Testis (tissue), 3 donors: ENCODE data around the gene SIX3. TPM values are rescaled to one million over a fixed set of nuclear protein-coding genes. Genes with fewer than 3 reads are reported as not detected.

Experiments
- DNase-seq: peaks from one replicate; pipeline ENCODE4 v3.0.0-alpha.2; 2019
- H3K27ac ChIP-seq, 2 donors: fragments of 200-600 bp; sonication (generic); one replicate each; pipeline ENCODE4 v1.5.1; 2019
- H3K27me3 ChIP-seq: fragments of 200-600 bp; sonication (generic); one replicate; pipeline ENCODE4 v1.5.1; 2019
- H3K36me3 ChIP-seq: fragments of 200-600 bp; sonication (generic); one replicate; pipeline ENCODE4 v1.5.1; 2017; ENCODE audit warnings: low read depth; ENCODE audit errors: missing control alignments
- H3K4me1 ChIP-seq: fragments of 200-600 bp; sonication (generic); one replicate; pipeline ENCODE4 v1.5.1; 2019
- H3K4me3 ChIP-seq, 2 donors: fragments of 200-600 bp; sonication (generic); one replicate each; pipeline ENCODE4 v1.5.1; 2017 to 2019
- H3K9me3 ChIP-seq: fragments of 200-600 bp; sonication (generic); one replicate; pipeline ENCODE4 v1.5.1; 2017
- POLR2A ChIP-seq: fragments of 450-650 bp; IDR thresholded peaks from one replicate; pipeline ENCODE4 v1.6.1; 2017; ENCODE audit warnings: antibody characterized with exemption, mild to moderate bottlenecking, moderate library complexity
- WGBS, 2 donors: methylation state at CpG; one replicate each; pipeline ENCODE4 v1.1.5; 2018; 5-methylcytosine and 5-hydroxymethylcytosine counted together
- intact Hi-C: fragments of 100-400 bp; cut with DNase I; formaldehyde crosslinking; loops from one replicate; pipeline ENCODE4 v1.15.1; 2023; ENCODE audit warnings: low total_unique reads
- polyA plus RNA-seq: library from polyadenylated mRNA; stranded (reverse); fragments of 350-450 nt; fragmentation: Illumina TruSeq; extraction: RNeasy Lipid Tissue Mini Kit (QIAGEN cat#74804); gene quantifications from one replicate; pipeline ENCODE4 v1.2.3, GENCODE V29; 2014; ENCODE audit warnings: low read depth, low replicate concordance; ENCODE audit not compliant: insufficient read depth
- total RNA-seq, 2 donors: library from RNA; depleted of rRNA; stranded (reverse); fragments of >200 nt; gene quantifications; one replicate each; pipeline ENCODE4 v1.2.3, GENCODE V29; 2016
- TF ChIP-seq, protein P1 (sequence below), 3 experiments: fragments of 450-650 bp in 2 of 3; fragments of 200-600 bp in 1 of 3; sonication (generic) in 1 of 3; IDR thresholded peaks; one replicate each; pipeline ENCODE4 v1.5.1; 2016 to 2019; ENCODE audit warnings: antibody characterized with exemption in 3 of 3, mild to moderate bottlenecking in 2 of 3, moderate library complexity in 1 of 3

SIX3 gene
- total and polyA plus RNA-seq, 3 donors from 2014 or later: 0.19 to 0.47 (median 0.20) TPM

DNA sequence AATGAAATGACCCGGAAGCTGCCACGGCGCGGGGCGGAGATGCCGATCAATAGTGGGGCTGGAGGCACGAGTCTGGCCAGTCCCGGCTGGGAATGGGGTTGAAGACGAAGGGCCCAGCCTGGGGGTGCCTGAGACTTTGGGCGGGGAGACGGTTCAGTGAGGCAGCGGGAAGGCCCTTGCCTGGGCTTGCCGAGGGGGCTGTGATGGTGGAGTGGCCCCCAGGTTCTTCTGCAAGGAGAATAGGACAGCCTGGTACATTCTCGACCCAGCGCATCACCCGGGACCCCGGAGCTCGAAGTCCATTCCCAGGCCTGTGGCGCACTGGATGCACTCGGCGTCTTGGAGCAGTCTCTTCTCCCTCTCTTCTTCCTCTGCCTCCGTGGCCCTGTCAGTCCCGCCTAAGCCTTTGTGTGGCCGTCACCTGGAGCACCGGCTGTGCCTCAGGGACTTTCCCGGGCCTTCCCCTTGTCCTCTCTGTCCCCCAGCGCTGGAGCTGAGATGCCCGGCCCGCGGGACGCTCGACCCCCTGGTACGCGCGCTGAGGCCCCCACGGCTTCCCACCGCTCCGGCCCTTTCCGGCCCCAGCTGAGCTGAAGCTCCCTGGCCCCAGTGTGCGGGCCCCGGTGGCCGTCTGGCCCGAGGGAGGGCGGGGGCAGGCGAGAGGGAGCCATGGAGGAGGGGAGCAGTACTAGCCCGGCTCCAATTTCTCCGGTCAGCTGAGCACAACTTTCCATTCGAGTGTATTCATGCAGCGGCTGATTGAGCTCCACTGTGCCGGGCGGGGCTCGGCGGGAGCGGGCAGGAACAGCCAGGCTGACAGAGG, 8.0 kb downstream of the SIX3 start:
- H3K9me3 ChIP-seq: no peaks in the 10 kb centered on the region
- H3K27ac ChIP-seq: no peak overlapping the region
- 6 to 8% methylated on average over 38 to 54 of the region's 54 CpGs for WGBS, 2 donors
- H3K36me3 ChIP-seq: no peaks in the 10 kb centered on the region
- TF ChIP-seq, protein P1, sequence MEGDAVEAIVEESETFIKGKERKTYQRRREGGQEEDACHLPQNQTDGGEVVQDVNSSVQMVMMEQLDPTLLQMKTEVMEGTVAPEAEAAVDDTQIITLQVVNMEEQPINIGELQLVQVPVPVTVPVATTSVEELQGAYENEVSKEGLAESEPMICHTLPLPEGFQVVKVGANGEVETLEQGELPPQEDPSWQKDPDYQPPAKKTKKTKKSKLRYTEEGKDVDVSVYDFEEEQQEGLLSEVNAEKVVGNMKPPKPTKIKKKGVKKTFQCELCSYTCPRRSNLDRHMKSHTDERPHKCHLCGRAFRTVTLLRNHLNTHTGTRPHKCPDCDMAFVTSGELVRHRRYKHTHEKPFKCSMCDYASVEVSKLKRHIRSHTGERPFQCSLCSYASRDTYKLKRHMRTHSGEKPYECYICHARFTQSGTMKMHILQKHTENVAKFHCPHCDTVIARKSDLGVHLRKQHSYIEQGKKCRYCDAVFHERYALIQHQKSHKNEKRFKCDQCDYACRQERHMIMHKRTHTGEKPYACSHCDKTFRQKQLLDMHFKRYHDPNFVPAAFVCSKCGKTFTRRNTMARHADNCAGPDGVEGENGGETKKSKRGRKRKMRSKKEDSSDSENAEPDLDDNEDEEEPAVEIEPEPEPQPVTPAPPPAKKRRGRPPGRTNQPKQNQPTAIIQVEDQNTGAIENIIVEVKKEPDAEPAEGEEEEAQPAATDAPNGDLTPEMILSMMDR (IDR thresholded peaks at IDR 0.05): no peak
- no peak for TF ChIP-seq POLR2A
- peak overlapping the region in 1 of 2 donors; percentile 17 for H3K4me3 ChIP-seq
- intact Hi-C loops: loop anchor here (10.0 kb wide), 1 partner anchor 475 kb away; no protein-coding TSS in a partner anchor
- DNase-seq: no peak
- no peaks in the 10 kb centered on the region for H3K27me3 ChIP-seq
- peaks cover 11% of the 10 kb centered on the region for H3K4me1 ChIP-seq

DNA sequence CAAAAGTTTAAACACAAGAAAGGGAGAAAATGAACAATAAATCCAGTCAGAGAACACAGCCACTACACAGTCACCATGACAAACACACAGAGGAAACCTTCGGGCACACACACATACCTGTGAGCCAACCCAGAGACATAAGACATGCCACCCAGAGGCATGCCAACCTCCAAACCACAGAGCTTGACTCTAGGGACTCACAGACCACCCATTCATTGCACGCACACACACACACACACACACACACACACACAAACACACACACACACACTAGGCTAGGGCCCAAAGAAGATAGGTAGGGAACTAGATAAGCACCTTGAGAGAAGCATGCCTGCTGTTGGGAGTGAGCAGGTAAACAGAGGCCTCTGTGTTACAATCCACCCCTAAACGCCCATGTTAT, 9.1 kb downstream of the SIX3 start:
- intact Hi-C loops: no loop called here
- no peak for DNase-seq
- 61 to 62% methylated on average over 2 to 3 of the region's 3 CpGs for WGBS, 2 donors
- no peak overlapping the region for H3K4me3 ChIP-seq
- no peaks in the 10 kb centered on the region for H3K36me3 ChIP-seq
- H3K9me3 ChIP-seq: no peaks in the 10 kb centered on the region
- H3K4me1 ChIP-seq: peaks cover 13% of the 10 kb centered on the region
- TF ChIP-seq, protein P1 (IDR thresholded peaks at IDR 0.05): no peak
- TF ChIP-seq POLR2A: no peak
- H3K27me3 ChIP-seq: no peaks in the 10 kb centered on the region
- H3K27ac ChIP-seq: no peak overlapping the region

DNA sequence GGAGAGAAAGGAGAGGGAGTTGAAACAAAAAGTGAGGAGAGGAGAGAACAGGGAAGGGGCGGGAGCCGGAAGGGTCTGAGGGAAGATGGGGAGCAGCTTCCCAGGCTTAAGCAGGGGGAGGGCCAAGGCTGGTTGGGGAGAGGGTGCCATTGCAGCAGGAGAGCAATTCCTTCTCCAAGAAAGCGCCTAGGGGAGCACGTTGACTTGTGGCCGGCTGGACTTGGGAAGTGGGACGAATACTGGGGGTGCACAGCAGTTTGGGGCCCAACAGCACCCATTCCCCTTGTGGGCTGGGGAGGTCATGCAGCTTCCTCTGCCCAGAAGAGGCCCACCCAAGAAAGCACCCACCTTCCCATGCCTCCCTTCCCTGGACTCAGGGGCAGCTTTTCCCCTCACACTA, 9.6 kb downstream of the SIX3 start:
- DNase-seq: no peak
- H3K27me3 ChIP-seq: no peaks in the 10 kb centered on the region
- no peak overlapping the region for H3K27ac ChIP-seq
- no peaks in the 10 kb centered on the region for H3K36me3 ChIP-seq
- intact Hi-C loops: no loop called here
- whole genome bisulfite sequencing, 2 donors: 70 to 74% methylated on average over 6 of the region's 6 CpGs
- H3K4me3 ChIP-seq: no peak overlapping the region
- TF ChIP-seq POLR2A: no peak
- TF ChIP-seq, protein P1 (IDR thresholded peaks at IDR 0.05): no peak
- peaks cover 13% of the 10 kb centered on the region for H3K4me1 ChIP-seq
- no peaks in the 10 kb centered on the region for H3K9me3 ChIP-seq

DNA sequence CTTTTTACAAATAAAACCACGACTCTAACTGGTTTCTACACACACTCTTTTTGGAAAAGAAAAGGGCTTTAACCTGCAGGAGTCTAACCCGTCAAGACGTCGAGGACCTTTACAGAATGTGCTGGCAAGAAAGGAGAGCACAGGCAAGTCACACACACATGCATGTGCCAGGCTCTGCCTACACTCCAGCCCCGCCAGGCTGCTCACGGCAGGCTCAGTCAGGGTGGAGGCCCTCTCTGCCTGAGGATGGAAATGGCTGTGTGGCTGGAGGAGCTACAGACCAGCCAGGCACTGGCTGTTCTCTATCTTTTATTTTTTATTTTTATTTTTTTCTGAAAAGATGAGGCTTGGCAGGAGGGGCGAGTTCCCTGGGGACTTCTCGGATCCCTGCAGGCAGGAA, 10.2 kb downstream of the SIX3 start:
- 21 to 23% methylated on average over 6 to 8 of the region's 8 CpGs for WGBS, 2 donors
- no peak for TF ChIP-seq POLR2A
- TF ChIP-seq, protein P1 (IDR thresholded peaks at IDR 0.05): no peak
- intact Hi-C loops: no loop called here
- no peak for DNase-seq
- peaks cover 13% of the 10 kb centered on the region for H3K4me1 ChIP-seq
- peak overlapping the region in 1 of 2 donors; percentile 44 for H3K4me3 ChIP-seq
- no peaks in the 10 kb centered on the region for H3K27me3 ChIP-seq
- H3K27ac ChIP-seq: no peak overlapping the region
- H3K9me3 ChIP-seq: no peaks in the 10 kb centered on the region
- no peaks in the 10 kb centered on the region for H3K36me3 ChIP-seq
